Activated B cell treated with CpG ODN at 0.5 μM for 24 hours (primary cell): Measurements from ENCODE around the gene P2RX3. TPM values are rescaled to one million over a fixed set of nuclear protein-coding genes. Genes with fewer than 3 reads are reported as not detected.

Experiments used
- ATAC-seq: fragments of 200-7000 bp; cut with Tn5 transposase; one replicate; pipeline ENCODE4 v1.10.0; 2021; ENCODE audit warnings: low read depth, mild to moderate bottlenecking, moderate library complexity
- CTCF ChIA-PET: fragments of 350-600 bp; sonication (Branson Sonifier 250); formaldehyde crosslinking; loops from one replicate; lab custom pipeline; 2021; ENCODE audit warnings: antibody characterized with exemption; lab: Charles Lee
- POLR2A ChIA-PET: fragments of 350-600 bp; sonication (Branson Sonifier 250); formaldehyde crosslinking; loops from one replicate; lab custom pipeline; 2021; ENCODE audit warnings: antibody characterized with exemption; lab: Charles Lee
- DNase-seq: peaks from one replicate; pipeline ENCODE4 v3.0.0; 2022
- H3K27ac Mint-ChIP-seq: one replicate; pipeline ENCODE4 v1.8.0; 2020; ENCODE audit warnings: mixed read lengths
- H3K27me3 Mint-ChIP-seq: one replicate; pipeline ENCODE4 v1.8.0; 2021; ENCODE audit warnings: mixed read lengths
- H3K36me3 Mint-ChIP-seq: one replicate; pipeline ENCODE4 v1.8.0; 2021; ENCODE audit warnings: low read depth, mixed read lengths
- H3K4me1 Mint-ChIP-seq: one replicate; pipeline ENCODE4 v1.8.0; 2021; ENCODE audit warnings: mixed read lengths
- H3K4me3 Mint-ChIP-seq: one replicate; pipeline ENCODE4 v1.8.0; 2020; ENCODE audit warnings: mild to moderate bottlenecking, mixed read lengths
- H3K9me3 Mint-ChIP-seq: one replicate; pipeline ENCODE4 v1.8.0; 2020; ENCODE audit warnings: mixed read lengths
- intact Hi-C: fragments of 100-400 bp; cut with micrococcal nuclease; formaldehyde crosslinking; loops from one replicate; pipeline ENCODE4 v1.15.1; 2024
- total RNA-seq: library from RNA; stranded (reverse); gene quantifications from 2 replicates; pipeline ENCODE4 v1.2.3, GENCODE V29; 2022
- TF ChIP-seq, protein P1 (sequence below): fragments of 200-600 bp; IDR thresholded peaks from one replicate; pipeline ENCODE4 v1.8.0; 2022; ENCODE audit warnings: antibody characterized with exemption, mild to moderate bottlenecking

P2RX3 gene
- total RNA-seq, 1 donor from 2014 or later = not detected

GRCh38 chr11:57307666-57308270, 30.4 kb upstream of the P2RX3 start:
- ChIA-PET POLR2A (no interaction called here), CTCF (no interaction called here)
- DNase-seq = no peak
- TF ChIP-seq, protein P1, sequence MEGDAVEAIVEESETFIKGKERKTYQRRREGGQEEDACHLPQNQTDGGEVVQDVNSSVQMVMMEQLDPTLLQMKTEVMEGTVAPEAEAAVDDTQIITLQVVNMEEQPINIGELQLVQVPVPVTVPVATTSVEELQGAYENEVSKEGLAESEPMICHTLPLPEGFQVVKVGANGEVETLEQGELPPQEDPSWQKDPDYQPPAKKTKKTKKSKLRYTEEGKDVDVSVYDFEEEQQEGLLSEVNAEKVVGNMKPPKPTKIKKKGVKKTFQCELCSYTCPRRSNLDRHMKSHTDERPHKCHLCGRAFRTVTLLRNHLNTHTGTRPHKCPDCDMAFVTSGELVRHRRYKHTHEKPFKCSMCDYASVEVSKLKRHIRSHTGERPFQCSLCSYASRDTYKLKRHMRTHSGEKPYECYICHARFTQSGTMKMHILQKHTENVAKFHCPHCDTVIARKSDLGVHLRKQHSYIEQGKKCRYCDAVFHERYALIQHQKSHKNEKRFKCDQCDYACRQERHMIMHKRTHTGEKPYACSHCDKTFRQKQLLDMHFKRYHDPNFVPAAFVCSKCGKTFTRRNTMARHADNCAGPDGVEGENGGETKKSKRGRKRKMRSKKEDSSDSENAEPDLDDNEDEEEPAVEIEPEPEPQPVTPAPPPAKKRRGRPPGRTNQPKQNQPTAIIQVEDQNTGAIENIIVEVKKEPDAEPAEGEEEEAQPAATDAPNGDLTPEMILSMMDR = no peak
- no peak for ATAC-seq
- no peak overlapping the region for H3K27ac Mint-ChIP-seq
- no peaks in the 10 kb centered on the region for H3K9me3 Mint-ChIP-seq
- H3K27me3 Mint-ChIP-seq = peaks cover 5% of the 10 kb centered on the region
- no peak overlapping the region for H3K4me3 Mint-ChIP-seq
- H3K4me1 Mint-ChIP-seq = peaks cover 17% of the 10 kb centered on the region
- intact Hi-C loops = no loop called here
- peaks cover 2% of the 10 kb centered on the region for H3K36me3 Mint-ChIP-seq

- intact Hi-C loops = no loop called here
- Mint-ChIP-seq H3K27me3 (peaks cover 5% of the 10 kb centered on the region), H3K4me1 (peaks cover 17% of the 10 kb centered on the region), H3K36me3 (peaks cover 3% of the 10 kb centered on the region), H3K27ac (no peak overlapping the region), H3K9me3 (no peaks in the 10 kb centered on the region), H3K4me3 (no peak overlapping the region)
- POLR2A ChIA-PET = no interaction called here
- ATAC-seq = no peak
- TF ChIP-seq, protein P1 = no peak
- no peak for DNase-seq
- CTCF ChIA-PET = no interaction called here
Observed at GRCh38 chr11:57308426-57309060, 29.6 kb upstream of the P2RX3 start.

- Mint-ChIP-seq H3K9me3 (no peaks in the 10 kb centered on the region), H3K4me3 (no peak overlapping the region), H3K27ac (no peak overlapping the region), H3K27me3 (peaks cover 5% of the 10 kb centered on the region), H3K4me1 (peaks cover 17% of the 10 kb centered on the region), H3K36me3 (peaks cover 8% of the 10 kb centered on the region)
- ATAC-seq = no peak
- DNase-seq = no peak
- ChIA-PET POLR2A (no interaction called here), CTCF (no interaction called here)
- TF ChIP-seq, protein P1 = no peak
- intact Hi-C loops = no loop called here
Observed at GRCh38 chr11:57309106-57310059, 28.8 kb upstream of the P2RX3 start.

- Mint-ChIP-seq H3K36me3 (peaks cover 8% of the 10 kb centered on the region), H3K4me3 (no peak overlapping the region), H3K27ac (no peak overlapping the region), H3K27me3 (peaks cover 5% of the 10 kb centered on the region), H3K4me1 (peaks cover 17% of the 10 kb centered on the region), H3K9me3 (no peaks in the 10 kb centered on the region)
- ATAC-seq = no peak
- ChIA-PET CTCF (no interaction called here), POLR2A (no interaction called here)
- TF ChIP-seq, protein P1 = no peak
- intact Hi-C loops = no loop called here
- DNase-seq = no peak
Observed at GRCh38 chr11:57310091-57310490, 28.1 kb upstream of the P2RX3 start.

DNA sequence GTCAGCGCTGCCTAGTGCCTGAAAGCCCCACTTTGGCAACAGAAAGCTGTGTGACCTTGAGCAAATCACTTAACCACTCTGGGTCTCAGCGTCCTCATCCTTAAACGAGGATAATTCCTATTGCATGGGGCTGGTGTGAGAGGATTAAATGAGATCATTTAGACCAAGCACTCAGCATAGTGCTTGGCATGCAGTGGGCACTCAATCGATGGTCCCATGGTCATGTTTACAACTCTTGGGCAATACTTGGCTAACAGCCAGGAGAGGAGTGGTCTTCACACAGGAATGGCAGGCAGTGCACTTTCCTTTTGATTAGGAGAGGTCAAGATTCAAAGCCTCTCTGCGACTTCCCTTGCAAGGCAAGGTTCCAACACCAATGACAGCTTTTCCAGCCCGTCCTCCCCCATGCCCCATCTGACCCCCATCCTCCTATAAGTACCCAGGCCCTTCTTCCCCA, 27.5 kb upstream of the P2RX3 start:
- TF ChIP-seq, protein P1 = no peak
- Mint-ChIP-seq H3K27me3 (peaks cover 5% of the 10 kb centered on the region), H3K4me3 (no peak overlapping the region), H3K36me3 (peaks cover 8% of the 10 kb centered on the region), H3K9me3 (no peaks in the 10 kb centered on the region), H3K4me1 (peaks cover 17% of the 10 kb centered on the region), H3K27ac (no peak overlapping the region)
- no peak for ATAC-seq
- intact Hi-C loops = no loop called here
- POLR2A ChIA-PET = no interaction called here
- CTCF ChIA-PET = no interaction called here
- no peak for DNase-seq
